Stimulated activated CD8-positive, alpha-beta memory T cell treated with anti-CD3 and anti-CD28 coated beads, Interleukin-4, amount 100 ng/mL, for 1 hour (primary cell): ENCODE measurements around the gene COX4I2.
"Not testable (repeated sequence)": the region's sequence is repeated elsewhere in the genome, so short reads cannot be mapped to it uniquely, and the experiment has no call there.

Experiments
- DNase-seq, 2 donors: peaks; one replicate each; pipeline ENCODE4 v3.0.0-alpha.2; 2020; ENCODE audit warnings: low read depth in 2 of 2, low spot score in 1 of 2

The COX4I2 gene

GRCh38 chr20:31653561-31653960, 15.8 kb downstream of the COX4I2 start:
- DNase-seq = no peak

- no peak for DNase-seq
These were observed 16.8 kb downstream of the COX4I2 start for GRCh38 chr20:31654534-31654933.

GRCh38 chr20:31661625-31662371, 24.1 kb downstream of the COX4I2 start:
- peak; percentile 66 to 70 for DNase-seq

GRCh38 chr20:31662372-31662854, 24.7 kb downstream of the COX4I2 start:
- no peak for DNase-seq

GRCh38 chr20:31663524-31663837, 25.8 kb downstream of the COX4I2 start:
- no peak for DNase-seq

GRCh38 chr20:31663838-31664695, 26.4 kb downstream of the COX4I2 start:
- DNase-seq = no peak

- DNase-seq = no peak
These were observed 27.1 kb downstream of the COX4I2 start for GRCh38 chr20:31664696-31665354.

- DNase-seq = no peak
These were observed 28.0 kb downstream of the COX4I2 start for GRCh38 chr20:31665753-31666152.

GRCh38 chr20:31666258-31667042, 28.7 kb downstream of the COX4I2 start:
- DNase-seq = no peak

- DNase-seq = no peak
These were observed 29.9 kb downstream of the COX4I2 start for GRCh38 chr20:31667315-31668285.

GRCh38 chr20:31668944-31669343, 31.2 kb downstream of the COX4I2 start:
- DNase-seq = not testable (repeated sequence)

GRCh38 chr20:31669876-31670275, 32.2 kb downstream of the COX4I2 start:
- no peak for DNase-seq

- DNase-seq = no peak
These were observed 32.9 kb downstream of the COX4I2 start for GRCh38 chr20:31670371-31671228.

- DNase-seq = no peak
These were observed 33.6 kb downstream of the COX4I2 start for GRCh38 chr20:31671324-31671723.

GRCh38 chr20:31673435-31673834, 35.7 kb downstream of the COX4I2 start:
- no peak for DNase-seq

- no peak for DNase-seq
These were observed 36.3 kb downstream of the COX4I2 start for GRCh38 chr20:31673943-31674463.

GRCh38 chr20:31674895-31675827, 37.4 kb downstream of the COX4I2 start:
- peak; percentile 39 to 43 for DNase-seq
